ENCODE measurements around the gene HGFAC. TPM values are rescaled to one million over a fixed set of nuclear protein-coding genes. Genes with fewer than 3 reads are reported as not detected.

The HGFAC gene
- total RNA-seq: not detected in 2 replicates

DNA sequence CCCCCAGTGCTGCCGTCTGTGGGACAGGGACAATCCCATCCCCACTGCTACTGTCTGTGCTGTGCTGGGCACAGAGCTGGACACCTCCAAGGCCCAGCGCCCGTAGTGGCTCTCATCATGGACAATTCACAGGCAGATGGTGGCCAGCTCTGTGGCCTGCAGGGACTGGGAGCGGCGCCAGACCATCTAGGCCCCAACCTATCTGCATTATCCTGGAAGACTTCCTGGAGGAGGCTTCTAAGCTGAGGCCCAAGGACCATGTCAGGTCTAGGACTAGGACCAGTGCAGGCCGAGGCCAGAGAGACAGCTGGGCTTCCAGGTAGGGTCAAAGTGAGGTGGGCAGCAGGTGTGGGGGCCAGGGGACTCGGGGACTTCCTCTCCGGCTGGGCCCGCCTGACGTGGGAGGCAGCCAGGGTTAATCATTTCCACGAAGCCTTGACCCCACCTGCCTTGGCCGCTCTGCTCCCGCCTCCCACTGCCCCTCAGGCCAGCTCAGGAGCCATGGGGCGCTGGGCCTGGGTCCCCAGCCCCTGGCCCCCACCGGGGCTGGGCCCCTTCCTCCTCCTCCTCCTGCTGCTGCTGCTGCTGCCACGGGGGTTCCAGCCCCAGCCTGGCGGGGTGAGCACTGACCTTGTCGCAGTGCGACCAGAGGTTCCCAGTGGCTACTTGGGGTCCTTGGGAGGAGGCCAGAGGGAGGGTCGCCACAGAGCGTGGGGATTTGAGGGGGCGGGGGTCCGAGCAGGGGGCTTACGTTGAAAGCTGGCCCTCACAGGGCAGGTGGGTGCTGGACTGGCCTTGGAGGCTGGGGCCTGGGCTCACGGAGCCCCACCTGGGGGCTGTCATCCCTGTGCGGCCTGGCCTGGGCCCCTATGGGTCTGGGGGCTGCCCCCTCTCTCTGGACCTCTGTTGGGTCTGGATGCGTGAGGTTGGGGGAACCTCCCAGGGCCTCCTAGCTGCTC is at the start of gene HGFAC:
Gene HGFAC (plus strand): TSS at position 468 of the 959 bp plus-strand sequence. CDS start 34 bp downstream, at position 502.

DNA sequence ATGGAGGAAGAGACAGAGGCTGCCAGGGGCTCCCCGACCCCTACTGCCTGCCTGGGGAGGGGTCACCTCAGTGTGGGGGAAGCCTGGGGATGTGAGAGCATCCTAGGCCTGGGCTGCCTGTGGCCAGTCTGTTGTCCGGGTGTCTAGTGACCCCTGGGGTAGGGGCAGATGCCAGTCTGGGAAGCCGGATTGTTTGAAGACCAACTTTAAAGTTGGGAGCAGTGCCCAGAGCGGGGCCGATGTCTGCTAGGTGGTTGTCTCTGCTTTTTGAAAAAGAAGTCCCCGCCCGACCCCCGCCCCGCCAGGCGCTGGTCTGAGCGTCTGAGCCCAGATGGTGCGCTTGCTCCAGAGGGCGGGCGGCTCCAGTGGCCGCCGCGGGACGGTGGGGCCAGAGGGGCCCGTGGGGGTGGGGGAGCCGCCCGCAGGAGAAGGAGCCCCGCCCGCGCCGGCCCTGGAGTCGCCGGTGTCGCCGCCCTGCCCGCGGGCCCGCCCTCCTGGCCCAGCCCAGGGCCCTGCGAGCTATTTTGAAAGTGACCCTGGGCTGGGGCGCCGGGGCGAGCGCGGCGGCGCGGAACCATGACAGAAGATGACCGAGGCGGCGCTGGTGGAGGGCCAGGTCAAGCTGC is 21.1 kb downstream of the HGFAC start, which contains the start of gene DOK7:
Gene DOK7 (plus strand): TSS at position 517 of the 626 bp plus-strand sequence. CDS start 70 bp downstream, at position 587.

Other genes with a start within 250 kb of the HGFAC start
- gene MSANTD1, start 192.8 kb upstream of the HGFAC start, total RNA-seq: 0.56 and 0.58 TPM in 2 replicates
- 10.2 and 11.0 TPM in 2 replicates for gene RGS12, start 148.9 kb upstream of the HGFAC start, total RNA-seq
- gene DOK7, start 21.3 kb downstream of the HGFAC start, total RNA-seq: under 0.01 TPM in 2 replicates
- gene LRPAP1, start 90.5 kb downstream of the HGFAC start, total RNA-seq: 71.9 and 124 TPM in 2 replicates

Measured in regular cardiac myocyte (primary cell).